BE2C (cell line): ENCODE data around the gene TACR2. TPM values are rescaled to one million over a fixed set of nuclear protein-coding genes. Genes with fewer than 3 reads are reported as not detected.

Experiments used
- DNase-seq: peaks from one replicate; pipeline ENCODE4 v3.0.0-alpha.2; 2020
- H3K27me3 ChIP-seq: fragments of 250-450 bp; sonication (Bioruptor Pico); 2 replicates; pipeline ENCODE4 v1.5.1; 2020; ENCODE audit warnings: mild to moderate bottlenecking
- H3K36me3 ChIP-seq: fragments of 250-450 bp; sonication (Bioruptor Pico); 2 replicates; pipeline ENCODE4 v1.5.1; 2020; ENCODE audit warnings: mild to moderate bottlenecking
- H3K4me1 ChIP-seq: fragments of 250-450 bp; sonication (Bioruptor Pico); 2 replicates; pipeline ENCODE4 v1.5.1; 2020
- H3K4me3 ChIP-seq: 2 replicates; pipeline ENCODE4 v1.5.1; 2011; ENCODE audit warnings: low read depth, low read length
- H3K9me3 ChIP-seq: fragments of 250-450 bp; sonication (Bioruptor Pico); 2 replicates; pipeline ENCODE4 v1.5.1; 2020
- polyA plus RNA-seq: library from polyadenylated mRNA; unstranded; fragments of >200 nt; gene quantifications from one replicate; pipeline ENCODE4 v1.2.1, GENCODE V29; 2012; ENCODE audit warnings: low read depth, missing spikeins; ENCODE audit not compliant: insufficient read length, insufficient read depth
- TF ChIP-seq, protein P1 (sequence below): IDR thresholded peaks from 2 replicates; pipeline ENCODE4 v1.5.1; 2012; ENCODE audit warnings: mild to moderate bottlenecking, low read depth, low read length

The TACR2 gene
- 0.56 TPM for polyA plus RNA-seq

DNA sequence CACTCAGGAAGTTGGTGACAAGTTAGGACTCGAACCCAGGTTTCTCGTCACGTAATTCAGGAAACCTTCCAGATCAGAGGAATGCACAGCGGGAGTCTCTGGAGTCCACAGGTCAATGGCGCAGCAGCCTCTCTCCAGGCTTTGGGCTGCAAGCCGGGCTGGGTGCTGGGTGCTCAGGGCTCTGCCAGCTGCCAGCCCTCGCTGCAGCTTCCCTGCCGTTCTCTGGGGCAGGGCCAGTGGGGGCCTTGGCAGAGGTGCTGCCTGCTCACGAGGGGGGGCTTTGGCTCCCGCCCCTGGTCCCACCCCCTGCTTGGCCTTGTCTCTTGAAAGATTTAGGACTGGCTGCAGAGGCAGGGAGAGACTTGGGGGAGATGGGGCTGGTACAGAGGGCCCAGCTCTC, at the start of gene TACR2:
Gene TACR2, minus strand, starts transcription at position 224 of the 400 bp plus-strand sequence. CDS start 595 bp downstream, outside the sequence.
- Histone ChIP-seq H3K27me3 (no peaks in the 10 kb centered on the region), H3K4me1 (no peaks in the 10 kb centered on the region), H3K9me3 (no peaks in the 10 kb centered on the region), H3K36me3 (no peaks in the 10 kb centered on the region), H3K4me3 (no peak within 1 kb of the TSS)
- DNase-seq = no peak
- TF ChIP-seq, protein P1, sequence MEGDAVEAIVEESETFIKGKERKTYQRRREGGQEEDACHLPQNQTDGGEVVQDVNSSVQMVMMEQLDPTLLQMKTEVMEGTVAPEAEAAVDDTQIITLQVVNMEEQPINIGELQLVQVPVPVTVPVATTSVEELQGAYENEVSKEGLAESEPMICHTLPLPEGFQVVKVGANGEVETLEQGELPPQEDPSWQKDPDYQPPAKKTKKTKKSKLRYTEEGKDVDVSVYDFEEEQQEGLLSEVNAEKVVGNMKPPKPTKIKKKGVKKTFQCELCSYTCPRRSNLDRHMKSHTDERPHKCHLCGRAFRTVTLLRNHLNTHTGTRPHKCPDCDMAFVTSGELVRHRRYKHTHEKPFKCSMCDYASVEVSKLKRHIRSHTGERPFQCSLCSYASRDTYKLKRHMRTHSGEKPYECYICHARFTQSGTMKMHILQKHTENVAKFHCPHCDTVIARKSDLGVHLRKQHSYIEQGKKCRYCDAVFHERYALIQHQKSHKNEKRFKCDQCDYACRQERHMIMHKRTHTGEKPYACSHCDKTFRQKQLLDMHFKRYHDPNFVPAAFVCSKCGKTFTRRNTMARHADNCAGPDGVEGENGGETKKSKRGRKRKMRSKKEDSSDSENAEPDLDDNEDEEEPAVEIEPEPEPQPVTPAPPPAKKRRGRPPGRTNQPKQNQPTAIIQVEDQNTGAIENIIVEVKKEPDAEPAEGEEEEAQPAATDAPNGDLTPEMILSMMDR = no peak

DNA sequence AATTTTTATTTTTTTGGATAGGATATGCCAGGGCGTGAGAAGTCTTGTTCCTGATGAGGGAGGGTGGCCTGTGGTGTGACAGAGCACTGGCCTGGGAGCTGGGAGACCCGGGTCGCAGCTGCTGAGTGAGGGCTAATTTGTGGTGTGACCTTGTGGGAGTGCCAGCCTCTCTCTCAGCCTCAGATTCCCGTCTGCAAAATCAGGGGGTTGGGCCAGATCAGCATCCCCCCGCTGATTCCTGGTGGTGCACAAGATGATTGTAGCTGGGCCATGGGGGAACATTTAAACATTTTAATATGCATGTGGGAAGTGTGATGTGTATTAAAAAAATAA, 49.4 kb upstream of the TACR2 start:
- no peaks in the 10 kb centered on the region for H3K36me3 ChIP-seq
- H3K9me3 ChIP-seq = no peaks in the 10 kb centered on the region
- DNase-seq = no peak
- H3K27me3 ChIP-seq = no peaks in the 10 kb centered on the region
- TF ChIP-seq, protein P1 = no peak
- H3K4me3 ChIP-seq = no peak overlapping the region
- H3K4me1 ChIP-seq = peaks cover 6% of the 10 kb centered on the region; the same call in 1 of the 2 replicates

DNA sequence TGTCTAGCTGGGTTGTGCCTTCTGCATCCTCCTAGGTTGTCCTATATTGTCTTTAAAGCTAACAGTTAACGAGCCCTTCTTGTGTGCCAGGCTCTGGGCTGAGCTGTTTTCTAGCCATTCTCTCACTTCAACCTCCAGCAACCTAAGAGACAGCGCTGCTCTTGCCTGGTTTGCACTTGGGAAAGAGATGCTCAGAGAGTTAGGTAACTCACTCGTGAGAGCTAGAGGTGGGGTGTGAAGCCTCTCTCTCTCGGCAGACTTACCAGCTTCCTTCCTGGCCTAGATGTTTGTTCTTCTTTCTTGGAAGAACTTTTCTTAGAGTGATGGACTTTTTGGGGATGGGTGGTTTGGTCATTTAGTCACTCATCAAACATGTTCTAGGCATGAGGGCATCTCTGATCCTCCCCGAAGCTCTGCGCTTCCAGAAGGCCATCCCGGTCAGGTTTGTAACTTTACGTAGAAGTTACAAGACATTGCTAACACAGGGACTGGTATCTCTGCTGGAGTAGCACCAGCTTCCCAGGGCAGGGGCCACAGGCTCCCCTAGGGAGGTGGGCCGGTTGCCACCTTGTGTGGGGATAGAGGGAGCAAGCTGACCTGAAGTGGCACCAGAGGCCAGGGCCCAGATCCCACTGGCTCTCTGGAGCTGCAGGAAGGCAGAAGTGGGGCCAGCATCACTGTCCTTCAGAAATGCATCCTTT, 48.9 kb upstream of the TACR2 start:
- Histone ChIP-seq H3K36me3 (no peaks in the 10 kb centered on the region), H3K4me1 (peaks cover 6% of the 10 kb centered on the region; the same call in 1 of the 2 replicates), H3K9me3 (no peaks in the 10 kb centered on the region), H3K4me3 (no peak overlapping the region), H3K27me3 (no peaks in the 10 kb centered on the region)
- no peak for DNase-seq
- TF ChIP-seq, protein P1 = no peak

DNA sequence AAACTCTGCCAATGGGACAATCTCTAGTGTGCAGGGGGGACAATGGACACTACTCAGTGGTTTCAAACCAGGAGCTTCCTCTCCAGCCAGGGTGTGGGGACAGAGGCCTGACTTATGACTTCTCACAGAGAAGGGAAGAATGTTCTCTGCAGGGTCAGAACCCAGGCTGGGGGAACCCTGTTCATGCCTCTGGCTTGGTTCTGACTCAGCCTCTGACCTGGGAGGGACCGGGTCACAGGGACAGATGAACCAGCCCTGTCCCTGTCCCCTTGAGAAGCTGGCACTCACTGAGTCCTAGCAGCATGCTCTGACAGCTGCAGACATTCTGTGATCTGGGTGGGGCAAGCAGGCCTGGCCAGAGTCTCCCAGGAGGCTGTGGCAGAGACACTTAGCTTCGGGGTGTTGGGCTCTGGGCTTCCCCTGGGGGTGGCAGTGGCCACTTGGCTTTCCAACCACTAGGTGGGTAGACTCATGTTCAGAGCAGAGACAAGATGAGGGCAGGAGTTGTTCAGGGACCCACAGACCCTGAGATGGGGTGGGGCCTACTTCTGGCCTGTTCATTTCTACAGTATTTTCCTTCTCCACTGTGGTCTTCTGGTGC, 48.2 kb upstream of the TACR2 start:
- peak; percentile 26 for DNase-seq
- H3K27me3 ChIP-seq = no peaks in the 10 kb centered on the region
- no peak overlapping the region for H3K4me3 ChIP-seq
- TF ChIP-seq, protein P1 = no peak
- no peaks in the 10 kb centered on the region for H3K36me3 ChIP-seq
- H3K4me1 ChIP-seq = peaks cover 6% of the 10 kb centered on the region; the same call in 1 of the 2 replicates
- no peaks in the 10 kb centered on the region for H3K9me3 ChIP-seq

DNA sequence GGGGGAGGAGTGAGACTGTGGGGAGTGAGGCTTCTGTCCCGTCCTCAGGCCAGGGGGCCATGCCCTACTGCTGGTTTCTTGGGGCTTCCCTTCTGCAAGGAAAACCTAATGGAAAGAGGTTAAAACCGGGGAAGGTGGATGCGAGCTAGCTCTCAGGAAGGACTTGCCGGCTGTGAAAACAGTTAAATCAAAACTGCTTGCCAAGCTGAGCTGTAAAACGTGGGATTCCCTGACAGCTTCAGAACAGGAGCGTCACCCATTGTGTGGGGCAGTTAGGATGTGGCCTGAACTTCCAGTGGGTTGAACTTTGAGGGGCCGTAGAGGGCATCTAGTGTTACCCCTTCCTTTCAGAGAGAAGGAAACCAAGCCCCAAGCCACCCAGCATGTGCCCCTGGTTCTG, 47.7 kb upstream of the TACR2 start:
- Histone ChIP-seq H3K4me1 (peaks cover 6% of the 10 kb centered on the region; the same call in 1 of the 2 replicates), H3K9me3 (no peaks in the 10 kb centered on the region), H3K27me3 (no peaks in the 10 kb centered on the region), H3K4me3 (no peak overlapping the region), H3K36me3 (no peaks in the 10 kb centered on the region)
- DNase-seq = no peak
- TF ChIP-seq, protein P1 = no peak

DNA sequence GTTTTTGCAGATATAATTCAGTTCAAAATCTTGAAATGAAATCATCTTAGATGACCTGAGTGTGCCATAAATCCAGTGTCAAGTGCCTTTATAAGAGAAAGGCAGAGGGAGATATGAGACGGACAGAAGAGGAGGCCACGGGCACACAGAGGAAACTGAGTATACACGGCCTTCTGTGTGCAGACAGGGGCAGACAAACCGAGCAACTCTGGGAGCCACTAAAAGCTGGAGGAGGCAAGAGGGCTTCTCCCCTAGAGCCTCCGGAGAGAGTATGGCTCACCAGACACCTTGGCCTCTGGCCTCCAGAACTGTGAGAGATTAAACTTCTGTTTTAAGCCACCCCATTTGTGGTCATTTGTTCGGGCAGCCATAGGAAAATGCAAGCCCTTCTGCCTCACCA, 47.2 kb upstream of the TACR2 start:
- TF ChIP-seq, protein P1 = no peak
- no peak for DNase-seq
- Histone ChIP-seq H3K4me3 (no peak overlapping the region), H3K4me1 (peaks cover 6% of the 10 kb centered on the region; the same call in 1 of the 2 replicates), H3K9me3 (no peaks in the 10 kb centered on the region), H3K36me3 (no peaks in the 10 kb centered on the region), H3K27me3 (no peaks in the 10 kb centered on the region)
